GM19099 (cell line): Measurements from ENCODE around the gene CD247.

Experiments used
- POLR2A ChIP-seq: IDR thresholded peaks from 3 replicates; pipeline ENCODE4 v1.6.1; 2011; ENCODE audit warnings: low read depth; ENCODE audit not compliant: insufficient read length; ENCODE audit errors: extremely low read depth

The CD247 gene

DNA sequence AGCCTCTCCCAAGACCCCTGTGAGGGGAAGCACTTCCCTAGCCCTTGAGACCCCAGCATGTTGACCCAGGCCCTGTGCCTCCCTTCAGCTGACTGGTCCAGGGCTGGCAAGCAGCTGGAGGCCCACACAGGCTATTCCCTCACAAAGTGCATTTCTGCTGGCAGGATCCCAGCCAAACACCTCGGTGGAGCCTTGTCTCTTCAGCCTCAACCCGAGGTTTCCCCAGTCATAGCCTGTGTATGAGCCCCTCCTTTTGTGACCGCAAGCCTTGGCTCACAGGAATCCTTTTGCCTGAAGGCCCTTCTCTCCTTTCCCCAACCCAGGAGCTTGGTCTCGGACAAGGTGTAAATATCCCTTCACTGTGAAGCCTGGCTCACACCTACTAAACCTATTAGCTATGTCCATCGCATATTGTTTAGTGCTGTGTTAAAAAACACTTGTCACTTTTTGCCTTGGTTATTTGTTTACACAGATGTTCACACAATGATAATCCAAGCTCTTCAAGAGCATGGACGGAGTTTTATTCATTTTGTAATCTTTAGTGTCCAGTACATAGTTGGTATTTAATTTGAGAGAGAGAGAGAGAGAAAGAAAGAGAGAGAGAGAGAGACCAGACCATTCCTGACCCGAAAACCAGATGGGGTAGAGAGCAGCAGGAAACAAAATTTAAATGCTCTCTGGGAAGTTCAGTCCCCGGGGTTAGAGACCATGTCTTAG, 8.5 kb upstream of the CD247 start:
- no peak for TF ChIP-seq POLR2A

DNA sequence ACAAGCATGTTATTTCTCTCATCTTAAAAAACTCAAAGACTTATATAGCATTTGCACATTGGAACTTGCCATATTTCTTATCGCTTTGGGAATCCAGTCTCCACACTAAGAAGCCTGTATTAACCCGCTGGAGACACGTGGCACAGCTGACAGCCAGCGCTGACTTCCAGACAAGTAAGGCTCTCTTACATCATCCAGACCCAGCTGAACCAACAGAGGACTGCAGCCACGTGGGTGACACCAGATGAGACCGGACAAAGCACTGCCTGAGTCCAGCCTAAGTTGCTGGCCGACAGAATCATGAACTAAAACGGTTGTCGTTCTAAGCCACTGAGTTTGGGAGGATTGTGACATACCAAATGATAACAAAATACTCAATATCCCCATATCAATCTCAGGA, 6.3 kb upstream of the CD247 start:
- no peak for TF ChIP-seq POLR2A

DNA sequence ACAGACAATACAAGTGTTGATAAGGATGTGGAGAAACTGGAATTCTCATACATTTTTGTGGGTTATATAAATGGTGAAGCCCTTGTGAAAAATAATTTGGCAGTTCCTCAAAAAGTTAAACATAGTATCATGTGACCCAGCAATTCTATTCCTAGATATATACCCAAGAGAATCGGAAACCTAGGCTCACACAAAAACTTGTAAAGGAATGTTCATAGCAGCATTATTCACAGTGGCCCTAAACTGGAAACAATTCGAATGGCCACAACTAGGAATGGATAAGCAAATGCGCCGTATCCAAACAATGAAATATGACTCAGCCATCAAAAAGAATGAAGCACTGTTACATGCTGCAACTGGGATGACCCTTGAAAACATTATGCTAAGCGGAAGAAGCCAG, 3.9 kb upstream of the CD247 start:
- no peak for TF ChIP-seq POLR2A

GRCh38 chr1:167520711-167521206, 2.4 kb upstream of the CD247 start:
- TF ChIP-seq POLR2A, result no peak

DNA sequence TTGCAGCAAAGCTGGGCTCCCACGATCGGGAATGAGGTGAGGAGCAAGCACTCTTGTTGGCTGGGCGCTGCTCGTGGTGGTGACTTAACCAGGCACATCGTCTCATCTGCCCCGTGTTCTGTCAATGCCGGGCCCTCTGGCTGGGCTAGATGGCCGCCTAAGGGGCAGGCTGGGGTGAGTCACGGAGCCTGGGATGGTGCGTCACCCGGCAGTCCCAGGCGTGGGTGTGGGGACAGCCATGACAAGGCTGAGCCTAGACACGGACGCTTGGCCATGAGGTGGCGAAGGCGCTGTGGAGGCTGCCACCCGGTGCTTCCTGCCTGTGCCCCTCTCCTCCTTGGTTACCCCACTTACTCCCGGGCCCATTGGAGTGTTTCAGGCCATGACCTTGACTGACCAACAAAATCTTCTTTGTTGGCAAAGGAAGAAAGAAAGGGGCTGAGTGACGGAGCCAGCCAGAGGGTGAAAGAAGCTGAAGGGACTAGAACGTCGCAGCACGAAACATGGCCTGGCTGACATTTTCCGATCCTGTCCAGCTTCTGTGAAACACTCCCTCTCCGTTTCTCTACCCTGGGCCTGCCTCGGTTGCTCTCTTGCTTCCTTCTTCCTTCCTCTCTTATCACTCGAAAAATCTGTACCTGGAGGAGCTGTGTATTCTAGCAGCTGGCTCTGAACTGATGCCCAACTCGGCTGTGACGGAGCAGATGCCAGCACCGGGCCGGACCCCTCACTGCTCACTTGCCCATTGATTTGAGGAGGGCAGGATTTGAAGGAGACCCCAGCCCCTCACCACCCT, 596 bp downstream of the CD247 start:
- no peak for TF ChIP-seq POLR2A

- TF ChIP-seq POLR2A, result no peak
Observed at GRCh38 chr1:167516404-167517388, 1.6 kb downstream of the CD247 start.

- no peak for TF ChIP-seq POLR2A
Observed at GRCh38 chr1:167515893-167516321, 2.4 kb downstream of the CD247 start.

GRCh38 chr1:167515461-167515860, 2.9 kb downstream of the CD247 start:
- TF ChIP-seq POLR2A, result no peak

DNA sequence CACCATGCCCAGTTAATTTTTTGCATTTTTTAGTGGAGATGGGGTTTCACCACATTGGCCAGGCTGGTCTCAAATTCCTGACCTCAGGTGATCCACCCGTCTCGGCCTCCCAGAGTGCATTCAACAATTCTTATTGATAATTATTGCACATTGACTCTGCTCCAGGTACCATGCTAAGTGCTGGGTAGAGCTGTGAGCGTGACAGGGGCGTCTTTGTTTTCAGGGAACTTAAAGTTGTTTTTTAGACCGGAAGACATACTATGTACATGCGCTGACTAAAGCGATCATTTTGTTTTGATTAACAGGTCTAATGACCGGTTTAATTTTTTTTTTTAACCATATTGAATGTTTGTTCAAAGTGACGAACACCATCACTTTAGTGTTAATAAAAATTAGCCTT, 4.0 kb downstream of the CD247 start:
- TF ChIP-seq POLR2A, result no peak

DNA sequence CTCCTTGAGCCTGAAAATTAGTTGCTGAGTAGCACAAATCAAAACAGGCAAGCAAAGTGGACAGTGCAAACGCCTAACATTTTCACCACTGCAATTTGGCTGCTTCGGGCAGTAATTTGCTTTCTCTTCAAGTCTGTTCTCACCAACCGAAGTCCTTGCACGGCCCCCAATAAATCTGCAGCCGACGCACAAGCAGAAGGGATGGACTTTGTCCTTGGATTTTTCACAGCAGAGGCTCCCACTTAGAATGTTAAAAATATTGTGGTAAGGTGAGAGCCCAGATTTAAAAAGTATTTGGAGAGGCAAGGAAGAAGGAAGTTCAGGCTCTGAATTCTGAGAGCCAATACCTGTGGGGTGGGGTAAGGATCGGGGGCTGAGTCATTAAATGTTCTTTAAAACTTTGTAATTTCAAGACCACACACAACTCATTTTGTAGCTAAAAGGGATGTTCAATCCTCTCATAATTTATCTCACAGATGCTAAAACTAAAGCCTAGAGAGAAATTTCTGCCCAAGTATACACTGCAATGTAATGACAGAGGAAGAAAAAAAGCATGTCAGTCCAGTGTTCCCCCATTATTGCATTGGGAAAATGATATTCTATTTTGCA, 6.2 kb downstream of the CD247 start:
- no peak for TF ChIP-seq POLR2A

GRCh38 chr1:167511374-167511986, 6.8 kb downstream of the CD247 start:
- TF ChIP-seq POLR2A, result no peak

GRCh38 chr1:167510881-167511280, 7.4 kb downstream of the CD247 start:
- TF ChIP-seq POLR2A, result no peak

GRCh38 chr1:167510244-167510643, 8.1 kb downstream of the CD247 start:
- no peak for TF ChIP-seq POLR2A

- TF ChIP-seq POLR2A, result no peak
Observed at GRCh38 chr1:167509587-167509986, 8.7 kb downstream of the CD247 start.
